HepG2 (cell line): ENCODE data around the gene EFNA3. TPM values are rescaled to one million over a fixed set of nuclear protein-coding genes. Genes with fewer than 3 reads are reported as not detected.

Experiments
- ARNTL ChIP-seq: sonication (generic); formaldehyde crosslinking; IDR thresholded peaks from 2 replicates; pipeline ENCODE4 v1.4.0; 2020; ENCODE audit warnings: mild to moderate bottlenecking, missing genetic modification reagents
- GLI4 ChIP-seq: sonication (generic); formaldehyde crosslinking; IDR thresholded peaks from 2 replicates; pipeline ENCODE4 v1.5.1; 2020; ENCODE audit warnings: missing genetic modification reagents, mild to moderate bottlenecking, moderate library complexity, borderline replicate concordance
- HCFC1 ChIP-seq: fragments of 150-350 bp; IDR thresholded peaks from 2 replicates; pipeline ENCODE4 v1.6.1; 2014; ENCODE audit warnings: low read depth, low read length
- ISL2 ChIP-seq: sonication (generic); formaldehyde crosslinking; IDR thresholded peaks from 2 replicates; pipeline ENCODE4 v1.5.0; 2020; ENCODE audit warnings: missing genetic modification reagents
- KLF16 ChIP-seq, 2 experiments: sonication (generic) in 1 of 2; formaldehyde crosslinking in 1 of 2; IDR thresholded peaks; 2 replicates each; pipeline versions ENCODE4 v1.6.1 to v1.8.0; 2016 to 2023; ENCODE audit warnings: missing genetic modification reagents in 2 of 2, missing compliant biosample characterization in 1 of 2
- NFKB2 ChIP-seq: sonication (generic); formaldehyde crosslinking; IDR thresholded peaks from 2 replicates; pipeline ENCODE4 v1.4.0; 2020; ENCODE audit warnings: missing genetic modification reagents, borderline replicate concordance
- NRL ChIP-seq: sonication (generic); formaldehyde crosslinking; IDR thresholded peaks from 2 replicates; pipeline ENCODE4 v1.5.0; 2020; ENCODE audit warnings: missing genetic modification reagents, mild to moderate bottlenecking, moderate library complexity, borderline replicate concordance
- ONECUT2 ChIP-seq: sonication (generic); formaldehyde crosslinking; IDR thresholded peaks from 2 replicates; pipeline ENCODE4 v1.4.0; 2020; ENCODE audit warnings: missing genetic modification reagents
- PTBP1 ChIP-seq: fragments of 200-400 bp; formaldehyde crosslinking; IDR thresholded peaks from 2 replicates; pipeline ENCODE4 v1.6.1; 2018; ENCODE audit warnings: low read length, low read depth; ENCODE audit not compliant: poor library complexity, severe bottlenecking
- RNF2 ChIP-seq: fragments of 450-650 bp; conservative IDR thresholded peaks from 2 replicates; pipeline ENCODE4 v1.6.1; 2016; ENCODE audit warnings: low read depth
- SP5 ChIP-seq: IDR thresholded peaks from 2 replicates; pipeline ENCODE4 v1.6.1; 2016; ENCODE audit warnings: low read depth, borderline replicate concordance
- SRSF4 ChIP-seq: fragments of 200-400 bp; formaldehyde crosslinking; IDR thresholded peaks from one replicate; pipeline ENCODE4 v1.6.1; 2018; ENCODE audit warnings: mild to moderate bottlenecking, low read depth, low read length, moderate library complexity; ENCODE audit not compliant: poor library complexity, severe bottlenecking
- TEAD3 ChIP-seq: optimal IDR thresholded peaks from 2 replicates; pipeline ENCODE3; 2016; ENCODE audit warnings: borderline replicate concordance
- ZNF101 ChIP-seq: sonication (generic); formaldehyde crosslinking; IDR thresholded peaks from 2 replicates; pipeline ENCODE4 v1.4.0; 2020; ENCODE audit warnings: mild to moderate bottlenecking, low read depth, missing genetic modification reagents, borderline replicate concordance
- ZNF256 ChIP-seq: sonication (generic); formaldehyde crosslinking; conservative IDR thresholded peaks from 2 replicates; pipeline ENCODE4 v1.4.0; 2020; ENCODE audit warnings: missing genetic modification reagents
- ZNF263 ChIP-seq: sonication (generic); formaldehyde crosslinking; IDR thresholded peaks from 2 replicates; pipeline ENCODE4 v1.4.0; 2020; ENCODE audit warnings: missing genetic modification reagents
- ZNF329 ChIP-seq: sonication (generic); formaldehyde crosslinking; IDR thresholded peaks from 2 replicates; pipeline ENCODE4 v1.9.0; 2021; ENCODE audit warnings: low read depth, mild to moderate bottlenecking, missing genetic modification reagents
- ZNF558 ChIP-seq: sonication (generic); formaldehyde crosslinking; IDR thresholded peaks from 2 replicates; pipeline ENCODE4 v1.9.0; 2022; ENCODE audit warnings: mild to moderate bottlenecking, missing genetic modification reagents, borderline replicate concordance
- ZSCAN12 ChIP-seq: sonication (generic); formaldehyde crosslinking; IDR thresholded peaks from 2 replicates; pipeline ENCODE4 v1.9.0; 2021; ENCODE audit warnings: mild to moderate bottlenecking, missing genetic modification reagents
- polyA plus RNA-seq, 8 experiments: library from polyadenylated mRNA; depleted of rRNA in 3 of 8; stranded (reverse) in 7 of 8; unstranded in 1 of 8; fragments of >200 nt; fragmentation: Illumina TruSeq in 4 of 8; extraction: Trizol in 4 of 8; gene quantifications; 2 replicates each; pipeline versions ENCODE4 v1.2.1 to v1.2.3, GENCODE V29; 2011 to 2016; ENCODE audit warnings: low read depth in 4 of 8, missing spikeins in 1 of 8, mixed read lengths in 1 of 8; ENCODE audit not compliant: insufficient read depth in 1 of 8
- total RNA-seq, 5 experiments: library from RNA; depleted of rRNA; stranded (reverse); fragments of >200 nt; fragmentation: Illumina TruSeq; extraction: Trizol; gene quantifications; 2 replicates each; pipeline ENCODE4 v1.2.3, GENCODE V29; 2016; ENCODE audit warnings: low read depth in 1 of 5
- TF ChIP-seq, protein P1 (sequence below): sonication (generic); formaldehyde crosslinking; conservative IDR thresholded peaks from 2 replicates; pipeline ENCODE4 v1.4.0; 2020; ENCODE audit warnings: missing genetic modification reagents
- TF ChIP-seq, protein P2 (sequence below): sonication (generic); formaldehyde crosslinking; IDR thresholded peaks from 2 replicates; pipeline ENCODE4 v1.5.0; 2020; ENCODE audit warnings: missing genetic modification reagents
- TF ChIP-seq, protein P3 (sequence below): sonication (generic); formaldehyde crosslinking; IDR thresholded peaks from 2 replicates; pipeline ENCODE4 v1.4.0; 2020; ENCODE audit warnings: mild to moderate bottlenecking, missing genetic modification reagents
- TF ChIP-seq, protein P4 (sequence below): sonication (generic); formaldehyde crosslinking; IDR thresholded peaks from 2 replicates; pipeline ENCODE4 v1.8.0; 2022; ENCODE audit warnings: mild to moderate bottlenecking, missing genetic modification reagents; ENCODE audit not compliant: insufficient replicate concordance
- TF ChIP-seq, protein P5 (sequence below): sonication (generic); formaldehyde crosslinking; IDR thresholded peaks from 2 replicates; pipeline ENCODE4 v1.4.0; 2020; ENCODE audit warnings: mild to moderate bottlenecking, missing genetic modification reagents

The EFNA3 gene
- total and polyA plus RNA-seq, 2 of the 13 experiments (the other 11 are each of a cell fraction or from before 2014, with no cell fraction given), result 1.0 to 5.7 TPM

DNA sequence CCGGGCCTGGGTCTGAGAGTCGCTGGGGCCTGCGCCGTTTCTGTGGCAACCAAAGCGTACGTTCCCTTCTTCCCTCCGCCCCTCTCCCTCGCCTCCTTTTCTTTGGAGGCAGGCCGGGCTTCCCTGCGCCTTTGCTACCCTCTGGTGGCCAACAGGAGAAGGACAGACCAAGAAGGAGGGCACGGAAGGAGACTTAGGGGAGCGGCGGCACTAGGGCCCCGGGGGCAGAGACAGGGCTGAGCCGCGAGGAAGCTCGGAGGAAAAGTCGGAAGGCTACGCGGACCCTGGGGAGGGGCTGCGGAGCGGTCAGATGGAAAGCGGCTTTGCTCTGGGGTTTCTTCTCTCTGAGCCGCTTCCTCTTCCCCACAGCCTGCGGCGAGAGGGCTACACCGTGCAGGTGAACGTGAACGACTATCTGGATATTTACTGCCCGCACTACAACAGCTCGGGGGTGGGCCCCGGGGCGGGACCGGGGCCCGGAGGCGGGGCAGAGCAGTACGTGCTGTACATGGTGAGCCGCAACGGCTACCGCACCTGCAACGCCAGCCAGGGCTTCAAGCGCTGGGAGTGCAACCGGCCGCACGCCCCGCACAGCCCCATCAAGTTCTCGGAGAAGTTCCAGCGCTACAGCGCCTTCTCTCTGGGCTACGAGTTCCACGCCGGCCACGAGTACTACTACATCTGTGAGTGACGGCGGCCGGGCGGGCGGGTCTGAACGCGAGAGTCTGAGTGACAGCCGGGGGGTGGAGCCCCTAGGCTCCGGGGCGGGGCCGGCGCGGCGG is 6.3 kb downstream of the EFNA3 start (continued):
- TF ChIP-seq ZNF101 (CRISPR knock-in tag) (no peak), ZNF256 (no peak), ZSCAN12 (CRISPR knock-in tag) (no peak), GLI4 (CRISPR knock-in tag) (no peak), HCFC1 (no peak), KLF16 (CRISPR knock-in tag; IDR thresholded peaks at IDR 0.05) (peak in 1 of 2 experiments; percentile 78; a peak in 2 of 4 replicates), ZNF558 (CRISPR knock-in tag) (peak; percentile 65; the same call in 1 of the 2 replicates), SRSF4 (no peak), ONECUT2 (CRISPR knock-in tag) (no peak), PTBP1 (peak; percentile 77), RNF2 (no peak), TEAD3 (CRISPR knock-in tag) (peak; percentile 62), ZNF329 (CRISPR knock-in tag) (0 out of 2 replicates have a peak, but pooled peaks have one; percentile 48), ZNF263 (CRISPR knock-in tag) (no peak), ISL2 (CRISPR knock-in tag) (no peak), NFKB2 (no peak; the same call in 1 of the 2 replicates), NRL (CRISPR knock-in tag) (peak; percentile 19; the same call in 1 of the 2 replicates), ARNTL (CRISPR knock-in tag) (peak; percentile 74; the same call in 1 of the 2 replicates), SP5 (CRISPR knock-in tag) (peak; percentile 53)
- TF ChIP-seq, protein P1, sequence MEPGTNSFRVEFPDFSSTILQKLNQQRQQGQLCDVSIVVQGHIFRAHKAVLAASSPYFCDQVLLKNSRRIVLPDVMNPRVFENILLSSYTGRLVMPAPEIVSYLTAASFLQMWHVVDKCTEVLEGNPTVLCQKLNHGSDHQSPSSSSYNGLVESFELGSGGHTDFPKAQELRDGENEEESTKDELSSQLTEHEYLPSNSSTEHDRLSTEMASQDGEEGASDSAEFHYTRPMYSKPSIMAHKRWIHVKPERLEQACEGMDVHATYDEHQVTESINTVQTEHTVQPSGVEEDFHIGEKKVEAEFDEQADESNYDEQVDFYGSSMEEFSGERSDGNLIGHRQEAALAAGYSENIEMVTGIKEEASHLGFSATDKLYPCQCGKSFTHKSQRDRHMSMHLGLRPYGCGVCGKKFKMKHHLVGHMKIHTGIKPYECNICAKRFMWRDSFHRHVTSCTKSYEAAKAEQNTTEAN (CRISPR knock-in tag), result no peak
- TF ChIP-seq, protein P2, sequence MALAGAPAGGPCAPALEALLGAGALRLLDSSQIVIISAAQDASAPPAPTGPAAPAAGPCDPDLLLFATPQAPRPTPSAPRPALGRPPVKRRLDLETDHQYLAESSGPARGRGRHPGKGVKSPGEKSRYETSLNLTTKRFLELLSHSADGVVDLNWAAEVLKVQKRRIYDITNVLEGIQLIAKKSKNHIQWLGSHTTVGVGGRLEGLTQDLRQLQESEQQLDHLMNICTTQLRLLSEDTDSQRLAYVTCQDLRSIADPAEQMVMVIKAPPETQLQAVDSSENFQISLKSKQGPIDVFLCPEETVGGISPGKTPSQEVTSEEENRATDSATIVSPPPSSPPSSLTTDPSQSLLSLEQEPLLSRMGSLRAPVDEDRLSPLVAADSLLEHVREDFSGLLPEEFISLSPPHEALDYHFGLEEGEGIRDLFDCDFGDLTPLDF (CRISPR knock-in tag), result no peak
- TF ChIP-seq, protein P3, sequence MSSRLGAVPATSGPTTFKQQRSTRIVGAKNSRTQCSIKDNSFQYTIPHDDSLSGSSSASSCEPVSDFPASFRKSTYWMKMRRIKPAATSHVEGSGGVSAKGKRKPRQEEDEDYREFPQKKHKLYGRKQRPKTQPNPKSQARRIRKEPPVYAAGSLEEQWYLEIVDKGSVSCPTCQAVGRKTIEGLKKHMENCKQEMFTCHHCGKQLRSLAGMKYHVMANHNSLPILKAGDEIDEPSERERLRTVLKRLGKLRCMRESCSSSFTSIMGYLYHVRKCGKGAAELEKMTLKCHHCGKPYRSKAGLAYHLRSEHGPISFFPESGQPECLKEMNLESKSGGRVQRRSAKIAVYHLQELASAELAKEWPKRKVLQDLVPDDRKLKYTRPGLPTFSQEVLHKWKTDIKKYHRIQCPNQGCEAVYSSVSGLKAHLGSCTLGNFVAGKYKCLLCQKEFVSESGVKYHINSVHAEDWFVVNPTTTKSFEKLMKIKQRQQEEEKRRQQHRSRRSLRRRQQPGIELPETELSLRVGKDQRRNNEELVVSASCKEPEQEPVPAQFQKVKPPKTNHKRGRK (CRISPR knock-in tag), result no peak
- TF ChIP-seq, protein P4, sequence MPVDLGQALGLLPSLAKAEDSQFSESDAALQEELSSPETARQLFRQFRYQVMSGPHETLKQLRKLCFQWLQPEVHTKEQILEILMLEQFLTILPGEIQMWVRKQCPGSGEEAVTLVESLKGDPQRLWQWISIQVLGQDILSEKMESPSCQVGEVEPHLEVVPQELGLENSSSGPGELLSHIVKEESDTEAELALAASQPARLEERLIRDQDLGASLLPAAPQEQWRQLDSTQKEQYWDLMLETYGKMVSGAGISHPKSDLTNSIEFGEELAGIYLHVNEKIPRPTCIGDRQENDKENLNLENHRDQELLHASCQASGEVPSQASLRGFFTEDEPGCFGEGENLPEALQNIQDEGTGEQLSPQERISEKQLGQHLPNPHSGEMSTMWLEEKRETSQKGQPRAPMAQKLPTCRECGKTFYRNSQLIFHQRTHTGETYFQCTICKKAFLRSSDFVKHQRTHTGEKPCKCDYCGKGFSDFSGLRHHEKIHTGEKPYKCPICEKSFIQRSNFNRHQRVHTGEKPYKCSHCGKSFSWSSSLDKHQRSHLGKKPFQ, result peak; percentile 54
- TF ChIP-seq, protein P5, sequence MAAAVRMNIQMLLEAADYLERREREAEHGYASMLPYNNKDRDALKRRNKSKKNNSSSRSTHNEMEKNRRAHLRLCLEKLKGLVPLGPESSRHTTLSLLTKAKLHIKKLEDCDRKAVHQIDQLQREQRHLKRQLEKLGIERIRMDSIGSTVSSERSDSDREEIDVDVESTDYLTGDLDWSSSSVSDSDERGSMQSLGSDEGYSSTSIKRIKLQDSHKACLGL (CRISPR knock-in tag), result peak; percentile 66
